ENCODE results near the gene TMEM151B. TPM values are rescaled to one million over a fixed set of nuclear protein-coding genes. Genes with fewer than 3 reads are reported as not detected.

Gene TMEM151B
- total RNA-seq, 8 experiments from 2014 or later, result 0.41 to 21.4 (median 14.3) TPM

DNA sequence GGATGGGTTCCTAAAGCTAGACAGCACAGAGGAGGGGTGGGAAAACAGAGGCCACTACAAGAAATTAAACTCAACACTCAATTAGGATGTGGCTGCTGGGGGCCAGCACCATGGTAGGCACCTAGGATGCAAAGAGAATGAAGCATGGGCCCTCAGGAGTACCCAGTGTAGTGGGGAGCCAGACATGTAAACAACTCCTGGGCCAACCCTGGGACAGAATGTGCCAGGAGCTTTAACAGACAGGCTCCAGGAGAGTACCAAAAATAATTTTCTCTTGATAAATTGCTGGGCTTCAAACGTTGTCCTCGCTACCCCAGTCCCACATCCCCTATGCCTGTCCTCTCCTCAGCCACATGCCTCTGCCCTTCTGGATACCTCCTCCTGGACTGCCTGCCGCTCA is 1.7 kb downstream of the TMEM151B start:
- in situ Hi-C loops (cut with MboI; ENCODE audit: low pct_unique_long_range_greater_than_20kb in 2 of 9, low sequenced_read_pairs in 9 of 9, unreplicated experiment in 9 of 9), result loop anchor here in 1 of 9 experiments (10.0 kb wide), 1 partner anchor 63 kb away; no protein-coding TSS in a partner anchor
- H3K4me1 ChIP-seq (replicated peaks in 1 of 2), result peaks cover 29 to 55% of the 10 kb centered on the region in 2 donors
- no peak overlapping the region for H3K27ac ChIP-seq
- ATAC-seq (replicated peaks in 6 of 8), result no peak
- no CpG with 5 or more reads among the region's 3 CpGs for WGBS, 10 experiments
- peak overlapping the region in 4 of 5 donors; percentile 51 to 95 (median 82) for H3K4me3 ChIP-seq

- WGBS, 10 experiments, result 38 to 100% (median 96%) methylated on average over 1 to 3 of the region's 3 CpGs; no CpG with 5 or more reads in 2 of the 10 experiments
- in situ Hi-C loops (cut with MboI; ENCODE audit: low pct_unique_long_range_greater_than_20kb in 2 of 9, low sequenced_read_pairs in 9 of 9, unreplicated experiment in 9 of 9), result loop anchor here in 1 of 9 experiments (10.0 kb wide), 1 partner anchor 62 kb away; no protein-coding TSS in a partner anchor
- Histone ChIP-seq H3K27ac (no peak overlapping the region), H3K4me3 (no peak overlapping the region), H3K4me1 (replicated peaks in 1 of 2) (peaks cover 29 to 52% of the 10 kb centered on the region in 2 donors)
- ATAC-seq (replicated peaks in 6 of 8), result no peak
These were observed 2.3 kb downstream of the TMEM151B start for GRCh38 chr6:44272529-44272928.

GRCh38 chr6:44272999-44273566 is 2.8 kb downstream of the TMEM151B start:
- 0 to 100% (median 93%) methylated on average over 1 to 15 of the region's 23 CpGs; no CpG with 5 or more reads in 1 of the 10 experiments for WGBS, 10 experiments
- peaks cover 29 to 48% of the 10 kb centered on the region in 2 donors for H3K4me1 ChIP-seq (replicated peaks in 1 of 2)
- H3K27ac ChIP-seq, result no peak overlapping the region
- in situ Hi-C loops (cut with MboI; ENCODE audit: low pct_unique_long_range_greater_than_20kb in 2 of 9, low sequenced_read_pairs in 9 of 9, unreplicated experiment in 9 of 9), result loop anchor here in 1 of 9 experiments (10.0 kb wide), 1 partner anchor 62 kb away; no protein-coding TSS in a partner anchor
- no peak overlapping the region for H3K4me3 ChIP-seq
- ATAC-seq (replicated peaks in 6 of 8), result no peak

DNA sequence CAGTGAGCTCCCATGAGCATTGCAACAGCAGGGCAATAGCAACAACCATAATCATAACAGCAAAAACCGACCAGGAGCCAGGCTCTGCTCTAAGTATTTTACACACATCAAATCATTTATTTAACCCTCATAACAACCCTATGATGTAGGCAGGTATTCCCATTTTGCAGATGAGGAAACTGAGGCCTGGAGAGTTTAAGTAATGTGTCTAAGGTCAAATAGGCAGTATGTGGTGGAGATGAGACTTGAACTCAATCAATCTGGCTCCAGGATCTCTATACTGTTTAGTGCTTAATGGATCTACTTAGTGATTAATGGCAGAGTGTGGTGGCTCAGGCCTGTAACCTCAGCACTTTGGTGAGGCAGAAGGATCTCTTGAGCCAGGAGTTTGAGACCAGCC is 3.4 kb downstream of the TMEM151B start:
- Histone ChIP-seq H3K4me1 (replicated peaks in 1 of 2) (peaks cover 23 to 42% of the 10 kb centered on the region in 2 donors), H3K27ac (no peak overlapping the region), H3K4me3 (no peak overlapping the region)
- no peak for ATAC-seq (replicated peaks in 6 of 8)
- in situ Hi-C loops (cut with MboI; ENCODE audit: low pct_unique_long_range_greater_than_20kb in 2 of 9, low sequenced_read_pairs in 9 of 9, unreplicated experiment in 9 of 9), result loop anchor here in 1 of 9 experiments (10.0 kb wide), 1 partner anchor 61 kb away; no protein-coding TSS in a partner anchor
- WGBS, 10 experiments, result 0 to 100% methylated on average over 1 of the region's 1 CpG; no CpG with 5 or more reads in 8 of the 10 experiments

DNA sequence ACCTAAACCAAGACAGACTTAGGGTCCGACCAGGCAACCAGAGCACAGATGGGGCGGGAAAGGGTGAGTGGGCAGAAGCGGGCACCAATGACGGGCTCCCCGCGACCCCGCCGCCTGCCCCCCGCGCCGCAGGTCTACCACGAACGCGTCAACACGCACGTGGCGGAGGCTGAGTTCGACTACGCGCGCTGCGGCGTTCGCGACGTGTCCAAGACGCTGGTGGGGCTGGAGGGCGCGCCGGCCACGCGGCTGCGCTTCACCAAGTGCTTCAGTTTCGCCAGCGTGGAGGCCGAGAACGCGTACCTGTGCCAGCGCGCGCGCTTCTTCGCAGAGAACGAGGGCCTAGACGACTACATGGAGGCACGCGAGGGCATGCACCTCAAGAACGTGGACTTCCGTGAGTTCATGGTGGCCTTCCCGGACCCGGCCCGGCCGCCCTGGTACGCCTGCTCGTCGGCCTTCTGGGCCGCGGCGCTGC is 5.1 kb downstream of the TMEM151B start:
- H3K4me3 ChIP-seq, result no peak overlapping the region
- WGBS, 10 experiments, result 93 to 100% (median 99%) methylated on average over 1 to 36 of the region's 59 CpGs; no CpG with 5 or more reads in 3 of the 10 experiments
- peaks cover 11 to 26% of the 10 kb centered on the region in 2 donors for H3K4me1 ChIP-seq (replicated peaks in 1 of 2)
- ATAC-seq (replicated peaks in 6 of 8), result no peak
- H3K27ac ChIP-seq, result no peak overlapping the region
- in situ Hi-C loops (cut with MboI; ENCODE audit: low pct_unique_long_range_greater_than_20kb in 2 of 9, low sequenced_read_pairs in 9 of 9, unreplicated experiment in 9 of 9), result loop anchor here in 1 of 9 experiments (10.0 kb wide), 1 partner anchor 59 kb away; no protein-coding TSS in a partner anchor

GRCh38 chr6:44275749-44276648 is 5.7 kb downstream of the TMEM151B start:
- Histone ChIP-seq H3K27ac (peak overlapping the region in 1 of 2 donors; percentile 61), H3K4me3 (no peak overlapping the region), H3K4me1 (replicated peaks in 1 of 2) (peaks cover 11 to 26% of the 10 kb centered on the region in 2 donors)
- in situ Hi-C loops (cut with MboI; ENCODE audit: low pct_unique_long_range_greater_than_20kb in 2 of 9, low sequenced_read_pairs in 9 of 9, unreplicated experiment in 9 of 9), result loop anchor here in 1 of 9 experiments (10.0 kb wide), 1 partner anchor 59 kb away; no protein-coding TSS in a partner anchor
- WGBS, 10 experiments, result 7 to 89% (median 86%) methylated on average over 3 to 5 of the region's 109 CpGs; no CpG with 5 or more reads in 7 of the 10 experiments
- ATAC-seq (replicated peaks in 6 of 8), result peak in 4 of 8 experiments; percentile 29 to 94 (median 88)

- Histone ChIP-seq H3K4me1 (replicated peaks in 1 of 2) (peaks cover 4 to 21% of the 10 kb centered on the region in 2 donors), H3K4me3 (no peak overlapping the region), H3K27ac (peak overlapping the region in 1 of 2 donors; percentile 61)
- no peak for ATAC-seq (replicated peaks in 6 of 8)
- in situ Hi-C loops (cut with MboI; ENCODE audit: low pct_unique_long_range_greater_than_20kb in 2 of 9, low sequenced_read_pairs in 9 of 9, unreplicated experiment in 9 of 9), result loop anchor here in 1 of 9 experiments (10.0 kb wide), 1 partner anchor 58 kb away; no protein-coding TSS in a partner anchor
- WGBS, 10 experiments, result 50 to 100% (median 72%) methylated on average over 1 to 6 of the region's 23 CpGs; no CpG with 5 or more reads in 3 of the 10 experiments
These were observed 6.7 kb downstream of the TMEM151B start for GRCh38 chr6:44276667-44277640.

DNA sequence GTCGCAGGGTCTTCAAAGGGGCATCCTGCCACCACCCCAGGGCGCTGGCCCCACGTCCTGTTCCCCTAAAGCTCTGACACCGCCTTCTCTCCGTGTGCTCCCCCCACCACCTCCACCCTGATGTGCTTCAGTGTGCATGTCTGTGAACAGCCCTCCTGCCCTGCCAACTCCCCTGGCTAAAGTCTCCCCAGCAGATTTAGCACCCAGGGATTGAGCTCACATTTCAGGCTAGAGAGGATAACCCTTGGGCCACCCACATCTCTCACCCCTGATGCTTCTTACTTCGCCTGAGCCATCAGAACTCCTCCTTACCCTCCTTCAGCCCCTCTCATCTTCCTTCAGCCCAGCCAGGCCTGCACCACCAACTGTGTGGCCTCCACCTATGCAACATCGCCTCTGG is 7.5 kb downstream of the TMEM151B start:
- peaks cover 0 to 16% of the 10 kb centered on the region in 2 donors for H3K4me1 ChIP-seq (replicated peaks in 1 of 2)
- H3K27ac ChIP-seq, result no peak overlapping the region
- ATAC-seq (replicated peaks in 6 of 8), result no peak
- 0 to 100% (median 78%) methylated on average over 1 to 2 of the region's 7 CpGs; no CpG with 5 or more reads in 6 of the 10 experiments for WGBS, 10 experiments
- in situ Hi-C loops (cut with MboI; ENCODE audit: low pct_unique_long_range_greater_than_20kb in 2 of 9, low sequenced_read_pairs in 9 of 9, unreplicated experiment in 9 of 9), result loop anchor here in 1 of 9 experiments (10.0 kb wide), 1 partner anchor 57 kb away; no protein-coding TSS in a partner anchor
- no peak overlapping the region for H3K4me3 ChIP-seq

GRCh38 chr6:44278315-44278714 is 8.1 kb downstream of the TMEM151B start:
- 0 to 80% (median 50%) methylated on average over 1 to 3 of the region's 3 CpGs; no CpG with 5 or more reads in 3 of the 10 experiments for WGBS, 10 experiments
- in situ Hi-C loops (cut with MboI; ENCODE audit: low pct_unique_long_range_greater_than_20kb in 2 of 9, low sequenced_read_pairs in 9 of 9, unreplicated experiment in 9 of 9), result loop anchor here in 1 of 9 experiments (10.0 kb wide), 1 partner anchor 56 kb away; no protein-coding TSS in a partner anchor
- Histone ChIP-seq H3K27ac (no peak overlapping the region), H3K4me1 (replicated peaks in 1 of 2) (peaks cover 0 to 16% of the 10 kb centered on the region in 2 donors), H3K4me3 (no peak overlapping the region)
- no peak for ATAC-seq (replicated peaks in 6 of 8)

GRCh38 chr6:44278774-44279697 is 8.8 kb downstream of the TMEM151B start:
- Histone ChIP-seq H3K4me3 (no peak overlapping the region), H3K4me1 (replicated peaks in 1 of 2) (peaks cover 0 to 16% of the 10 kb centered on the region in 2 donors), H3K27ac (no peak overlapping the region)
- peak in 5 of 8 experiments; percentile 71 to 93 (median 77) for ATAC-seq (replicated peaks in 6 of 8)
- in situ Hi-C loops (cut with MboI; ENCODE audit: low pct_unique_long_range_greater_than_20kb in 2 of 9, low sequenced_read_pairs in 9 of 9, unreplicated experiment in 9 of 9), result loop anchor here in 1 of 9 experiments (10.0 kb wide), 1 partner anchor 56 kb away; no protein-coding TSS in a partner anchor
- 20 to 100% (median 60%) methylated on average over 1 to 4 of the region's 9 CpGs; no CpG with 5 or more reads in 2 of the 10 experiments for WGBS, 10 experiments

DNA sequence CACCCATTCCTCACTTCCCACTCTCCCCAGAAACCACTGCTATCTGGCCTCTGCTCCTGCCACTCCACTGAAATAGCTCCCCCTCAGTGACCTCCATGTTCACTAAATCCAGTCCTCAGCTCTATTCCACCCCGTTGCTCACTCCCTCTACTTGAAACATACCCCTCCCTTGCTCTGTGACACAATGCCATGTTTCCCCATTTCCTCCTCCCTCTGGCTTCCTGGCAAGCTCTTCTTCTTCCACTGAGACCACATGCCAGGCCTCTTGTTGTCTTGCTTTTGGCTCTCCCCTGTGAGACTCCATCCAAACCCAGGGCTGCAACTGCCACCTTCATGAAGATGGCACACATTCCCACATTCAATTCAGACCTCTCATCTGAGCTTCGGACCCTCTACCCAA is 13.9 kb downstream of the TMEM151B start:
- Histone ChIP-seq H3K4me1 (replicated peaks in 1 of 2) (no peaks in the 10 kb centered on the region), H3K4me3 (no peak overlapping the region), H3K27ac (no peak overlapping the region)
- in situ Hi-C loops (cut with MboI; ENCODE audit: low pct_unique_long_range_greater_than_20kb in 2 of 9, low sequenced_read_pairs in 9 of 9, unreplicated experiment in 9 of 9), result no loop called here
- 0 to 83% (median 21%) methylated on average over 1 to 2 of the region's 2 CpGs; no CpG with 5 or more reads in 2 of the 10 experiments for WGBS, 10 experiments
- no peak for ATAC-seq (replicated peaks in 6 of 8)
